OCI-LY3 (cell line): ENCODE data around the gene TNNT3.

Experiments
- H2AFZ ChIP-seq: fragments of 200-600, 300-600 bp; shearing (Covaris generic); 2 replicates; pipeline ENCODE4 v1.6.0; 2014; ENCODE audit warnings: antibody characterized with exemption, low read depth, low read length
- H3K27ac ChIP-seq: fragments of 200-600, 300-600 bp; sonication (generic); 2 replicates; pipeline ENCODE4 v1.5.1; 2014; ENCODE audit warnings: mild to moderate bottlenecking, low read length, moderate library complexity, mixed read lengths
- H3K27me3 ChIP-seq: fragments of 200-600, 300-600 bp; sonication (generic); 2 replicates; pipeline ENCODE4 v1.6.1; 2014; ENCODE audit warnings: low read depth, low read length, mixed read lengths
- H3K36me3 ChIP-seq: fragments of 200-600, 300-600 bp; sonication (generic); replicated peaks from 2 replicates; pipeline ENCODE3; 2014; ENCODE audit warnings: low read depth, low read length, mixed read lengths
- H3K4me1 ChIP-seq: fragments of 300-600, 200-600 bp; sonication (generic); 2 replicates; pipeline ENCODE4 v1.6.1; 2014; ENCODE audit warnings: low read length, mixed read lengths
- H3K4me2 ChIP-seq: fragments of 200-600, 300-600 bp; sonication (generic); 2 replicates; pipeline ENCODE4 v1.6.1; 2014; ENCODE audit warnings: low read length, mixed read lengths
- H3K4me3 ChIP-seq: fragments of 300-600, 200-600 bp; sonication (generic); 2 replicates; pipeline ENCODE4 v1.5.1; 2014; ENCODE audit warnings: antibody characterized with exemption, mild to moderate bottlenecking, low read length, moderate library complexity
- H3K79me2 ChIP-seq: fragments of 300-600, 200-600 bp; shearing (Covaris generic); 2 replicates; pipeline ENCODE4 v1.6.1; 2014; ENCODE audit warnings: mild to moderate bottlenecking, low read length, mixed read lengths
- H3K9ac ChIP-seq: fragments of 300-600, 200-600 bp; shearing (Covaris generic); 2 replicates; pipeline ENCODE4 v1.6.0; 2014; ENCODE audit warnings: mild to moderate bottlenecking, low read length, moderate library complexity
- H3K9me3 ChIP-seq: fragments of 200-600, 300-600 bp; shearing (Covaris generic); 2 replicates; pipeline ENCODE4 v1.6.1; 2014; ENCODE audit warnings: low read length, mixed read lengths; ENCODE audit not compliant: insufficient read depth
- H4K20me1 ChIP-seq: fragments of 200-600, 300-600 bp; sonication (generic); 2 replicates; pipeline ENCODE4 v1.6.1; 2016; ENCODE audit warnings: low read length, mixed read lengths; ENCODE audit not compliant: insufficient read depth
- EZH2phosphoT487 ChIP-seq: fragments of 200-600 bp; shearing (Covaris generic); IDR thresholded peaks from 2 replicates; pipeline ENCODE4 v1.6.1; 2018; ENCODE audit warnings: antibody characterized with exemption, mixed run types, low read depth
- TF ChIP-seq, protein P1 (sequence below): fragments of 200-600, 300-600 bp; sonication (generic); IDR thresholded peaks from 2 replicates; pipeline ENCODE4 v1.5.1; 2014; ENCODE audit warnings: antibody characterized with exemption, low read length, low read depth

TNNT3 gene

DNA sequence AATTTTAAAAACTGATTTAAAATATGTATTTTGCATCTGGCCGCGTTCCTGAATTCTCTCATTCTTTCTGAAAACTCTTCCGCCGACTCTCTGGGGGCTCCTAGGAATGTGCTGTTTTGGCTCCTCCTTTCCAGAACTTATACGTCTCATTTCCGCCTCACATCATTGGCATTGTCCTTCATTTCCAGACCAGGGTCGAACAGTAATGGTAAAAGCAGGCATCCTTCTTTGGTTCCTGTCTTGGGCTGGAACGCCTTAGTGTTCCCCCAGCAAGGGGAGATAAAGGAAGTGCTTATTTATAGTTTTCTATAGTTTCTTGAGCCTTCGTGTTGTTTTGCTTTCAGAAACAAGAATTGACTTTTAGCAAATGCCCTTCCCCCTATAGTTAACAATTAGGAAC, 10.9 kb upstream of the TNNT3 start:
- no peak overlapping the region for H3K4me2 ChIP-seq
- H3K9me3 ChIP-seq, result no peaks in the 10 kb centered on the region
- H3K79me2 ChIP-seq, result no peaks in the 10 kb centered on the region
- no peaks in the 10 kb centered on the region for H4K20me1 ChIP-seq
- no peak overlapping the region for H2AFZ ChIP-seq
- no peak overlapping the region for H3K4me3 ChIP-seq
- TF ChIP-seq, protein P1, sequence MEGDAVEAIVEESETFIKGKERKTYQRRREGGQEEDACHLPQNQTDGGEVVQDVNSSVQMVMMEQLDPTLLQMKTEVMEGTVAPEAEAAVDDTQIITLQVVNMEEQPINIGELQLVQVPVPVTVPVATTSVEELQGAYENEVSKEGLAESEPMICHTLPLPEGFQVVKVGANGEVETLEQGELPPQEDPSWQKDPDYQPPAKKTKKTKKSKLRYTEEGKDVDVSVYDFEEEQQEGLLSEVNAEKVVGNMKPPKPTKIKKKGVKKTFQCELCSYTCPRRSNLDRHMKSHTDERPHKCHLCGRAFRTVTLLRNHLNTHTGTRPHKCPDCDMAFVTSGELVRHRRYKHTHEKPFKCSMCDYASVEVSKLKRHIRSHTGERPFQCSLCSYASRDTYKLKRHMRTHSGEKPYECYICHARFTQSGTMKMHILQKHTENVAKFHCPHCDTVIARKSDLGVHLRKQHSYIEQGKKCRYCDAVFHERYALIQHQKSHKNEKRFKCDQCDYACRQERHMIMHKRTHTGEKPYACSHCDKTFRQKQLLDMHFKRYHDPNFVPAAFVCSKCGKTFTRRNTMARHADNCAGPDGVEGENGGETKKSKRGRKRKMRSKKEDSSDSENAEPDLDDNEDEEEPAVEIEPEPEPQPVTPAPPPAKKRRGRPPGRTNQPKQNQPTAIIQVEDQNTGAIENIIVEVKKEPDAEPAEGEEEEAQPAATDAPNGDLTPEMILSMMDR, result no peak
- TF ChIP-seq EZH2phosphoT487, result no peak
- peaks cover 7% of the 10 kb centered on the region; the same call in 1 of the 2 replicates for H3K27me3 ChIP-seq
- H3K27ac ChIP-seq, result no peak overlapping the region
- H3K9ac ChIP-seq, result no peak overlapping the region
- no peaks in the 10 kb centered on the region for H3K36me3 ChIP-seq
- no peaks in the 10 kb centered on the region for H3K4me1 ChIP-seq

DNA sequence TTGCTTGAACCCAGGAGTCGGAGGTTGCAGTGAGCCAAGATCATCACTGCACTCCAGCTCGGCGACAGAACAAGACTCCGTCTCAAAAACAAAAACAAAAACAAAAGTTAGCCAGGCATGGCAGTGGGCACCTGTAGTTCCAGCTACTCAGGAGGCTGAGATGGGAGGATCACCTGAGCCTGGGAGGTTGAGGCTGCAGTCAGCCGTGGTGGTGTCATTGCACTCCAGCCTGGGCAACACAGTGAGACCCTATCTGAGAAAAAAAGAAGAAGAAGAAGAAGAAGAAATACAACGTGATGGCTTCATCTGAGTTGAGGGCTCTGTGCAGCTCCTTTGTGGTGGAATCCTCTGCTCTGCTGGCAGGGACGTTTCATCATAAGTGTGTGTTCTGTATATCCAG, 10.0 kb upstream of the TNNT3 start:
- Histone ChIP-seq H3K9ac (no peak overlapping the region), H3K4me2 (no peak overlapping the region), H3K4me3 (no peak overlapping the region), H3K4me1 (no peaks in the 10 kb centered on the region), H3K27ac (no peak overlapping the region), H3K27me3 (peaks cover 7% of the 10 kb centered on the region; the same call in 1 of the 2 replicates), H3K79me2 (no peaks in the 10 kb centered on the region), H3K36me3 (no peaks in the 10 kb centered on the region), H2AFZ (no peak overlapping the region), H4K20me1 (no peaks in the 10 kb centered on the region), H3K9me3 (no peaks in the 10 kb centered on the region)
- TF ChIP-seq, protein P1, result no peak
- no peak for TF ChIP-seq EZH2phosphoT487

- H3K9ac ChIP-seq, result no peak overlapping the region
- peaks cover 4% of the 10 kb centered on the region; the same call in 1 of the 2 replicates for H4K20me1 ChIP-seq
- no peak for TF ChIP-seq EZH2phosphoT487
- TF ChIP-seq, protein P1, result no peak
- no peaks in the 10 kb centered on the region for H3K36me3 ChIP-seq
- H3K4me3 ChIP-seq, result no peak overlapping the region
- no peak overlapping the region for H2AFZ ChIP-seq
- H3K9me3 ChIP-seq, result no peaks in the 10 kb centered on the region
- H3K4me2 ChIP-seq, result no peak overlapping the region
- no peaks in the 10 kb centered on the region for H3K27me3 ChIP-seq
- H3K27ac ChIP-seq, result no peak overlapping the region
- no peaks in the 10 kb centered on the region for H3K79me2 ChIP-seq
- no peaks in the 10 kb centered on the region for H3K4me1 ChIP-seq
Measured at GRCh38 chr11:1912289-1912878, 7.1 kb upstream of the TNNT3 start.

GRCh38 chr11:1913271-1914060, 6.0 kb upstream of the TNNT3 start:
- no peak overlapping the region for H3K9ac ChIP-seq
- peaks cover 4% of the 10 kb centered on the region; the same call in 1 of the 2 replicates for H4K20me1 ChIP-seq
- H3K4me3 ChIP-seq, result no peak overlapping the region
- no peaks in the 10 kb centered on the region for H3K79me2 ChIP-seq
- no peak overlapping the region for H2AFZ ChIP-seq
- H3K36me3 ChIP-seq, result no peaks in the 10 kb centered on the region
- H3K27me3 ChIP-seq, result no peaks in the 10 kb centered on the region
- H3K9me3 ChIP-seq, result no peaks in the 10 kb centered on the region
- H3K27ac ChIP-seq, result no peak overlapping the region
- H3K4me1 ChIP-seq, result no peaks in the 10 kb centered on the region
- TF ChIP-seq EZH2phosphoT487, result no peak
- TF ChIP-seq, protein P1, result no peak
- H3K4me2 ChIP-seq, result no peak overlapping the region
